Upper lobe of left lung (tissue), 4 donors: ENCODE results near the gene ACRBP.

Experiments
- CTCF ChIP-seq, 6 experiments: fragments of 450-650 bp in 4 of 6; fragments of 200-600 bp in 2 of 6; sonication (generic) in 2 of 6; IDR thresholded peaks; one replicate each; pipeline ENCODE4 v1.5.1; 2016 to 2019; ENCODE audit warnings: antibody characterized with exemption in 6 of 6
- EP300 ChIP-seq, 4 donors: sonication (generic); formaldehyde crosslinking; IDR thresholded peaks; one replicate each; pipeline ENCODE4 v1.5.1; 2017; ENCODE audit warnings: antibody characterized with exemption in 4 of 4, control low read depth in 2 of 4
- POLR2A ChIP-seq, 4 donors: fragments of 450-650 bp; IDR thresholded peaks; one replicate each; pipeline ENCODE4 v1.5.1; 2016 to 2017; ENCODE audit warnings: antibody characterized with exemption in 4 of 4, mild to moderate bottlenecking in 2 of 4
- POLR2AphosphoS5 ChIP-seq, 2 donors: sonication (generic); formaldehyde crosslinking; IDR thresholded peaks; one replicate each; pipeline ENCODE4 v1.5.1; 2017; ENCODE audit warnings: antibody characterized with exemption in 2 of 2

GRCh38 chr12:6602526-6602925 lies 44.7 kb downstream of the ACRBP start:
- TF ChIP-seq CTCF (IDR thresholded peaks at IDR 0.05), result no peak
- no peak for TF ChIP-seq POLR2A (IDR thresholded peaks at IDR 0.05)
- no peak for TF ChIP-seq EP300 (IDR thresholded peaks at IDR 0.05)
- no peak for TF ChIP-seq POLR2AphosphoS5 (IDR thresholded peaks at IDR 0.05)
